ENCODE results near the gene LMTK3. TPM values are rescaled to one million over a fixed set of nuclear protein-coding genes. Genes with fewer than 3 reads are reported as not detected.
A peak's percentile ranks its signal among the peaks of the same experiment; 100 is the strongest.

LMTK3 gene
- polyA plus RNA-seq, 3 donors = 3.5 to 3.7 (median 3.7) TPM

DNA sequence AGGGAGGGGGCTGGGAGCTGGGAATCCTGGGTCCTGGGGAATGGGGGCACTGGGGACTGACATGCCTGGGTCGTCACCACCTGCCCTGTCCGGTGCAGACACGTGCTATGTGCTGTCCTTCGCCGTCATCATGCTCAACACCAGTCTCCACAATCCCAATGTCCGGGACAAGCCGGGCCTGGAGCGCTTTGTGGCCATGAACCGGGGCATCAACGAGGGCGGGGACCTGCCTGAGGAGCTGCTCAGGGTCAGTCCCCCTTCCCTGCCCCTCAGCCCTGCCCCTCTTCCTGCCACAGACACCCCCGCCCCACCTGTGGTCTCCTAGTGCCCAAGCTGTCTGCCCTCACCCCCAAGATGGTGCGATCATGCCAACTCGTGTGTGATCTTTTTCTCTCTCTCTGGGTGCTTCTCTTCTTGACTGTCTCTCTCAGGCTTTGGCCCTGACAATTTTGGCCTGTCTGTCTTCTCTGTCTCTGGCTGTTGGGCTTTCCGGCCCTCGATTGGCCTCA, 37.5 kb downstream of the LMTK3 start:
- DNase-seq = no peak

DNA sequence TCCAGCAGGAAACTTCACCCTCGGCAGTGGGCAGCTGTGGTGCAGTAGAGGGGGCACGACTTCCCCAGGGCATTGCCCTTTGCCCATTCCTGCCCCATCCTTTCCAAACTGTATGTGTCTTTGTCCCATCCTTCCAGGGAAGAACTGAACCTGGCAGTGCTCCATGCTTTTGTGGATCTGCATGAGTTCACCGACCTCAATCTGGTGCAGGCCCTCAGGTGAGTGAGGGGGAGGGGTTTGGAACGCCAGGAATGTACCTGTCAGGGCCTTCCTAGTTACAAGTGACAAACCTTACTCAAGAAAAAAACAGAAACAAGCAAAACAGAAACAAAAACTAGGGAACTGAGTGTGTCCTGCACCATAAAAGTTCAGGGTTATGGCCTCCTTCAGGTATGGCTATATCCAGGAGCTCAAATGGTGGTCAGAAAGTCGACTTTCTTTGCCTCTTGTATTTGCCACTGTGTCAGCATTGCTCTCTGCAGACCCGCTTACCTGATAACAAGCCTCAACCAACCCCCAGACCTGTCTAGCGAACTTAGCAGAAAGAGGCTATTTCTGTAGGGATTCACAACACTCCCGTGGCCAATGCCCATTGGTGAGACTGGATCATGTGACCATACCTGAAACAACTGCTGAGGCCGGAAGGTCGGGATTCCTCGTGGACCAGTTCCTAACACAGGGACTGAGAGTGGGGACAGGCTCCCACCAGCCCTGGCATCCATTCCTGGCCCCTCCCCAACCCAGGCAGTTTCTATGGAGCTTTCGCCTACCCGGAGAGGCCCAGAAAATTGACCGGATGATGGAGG, 38.3 kb downstream of the LMTK3 start:
- DNase-seq = no peak

DNA sequence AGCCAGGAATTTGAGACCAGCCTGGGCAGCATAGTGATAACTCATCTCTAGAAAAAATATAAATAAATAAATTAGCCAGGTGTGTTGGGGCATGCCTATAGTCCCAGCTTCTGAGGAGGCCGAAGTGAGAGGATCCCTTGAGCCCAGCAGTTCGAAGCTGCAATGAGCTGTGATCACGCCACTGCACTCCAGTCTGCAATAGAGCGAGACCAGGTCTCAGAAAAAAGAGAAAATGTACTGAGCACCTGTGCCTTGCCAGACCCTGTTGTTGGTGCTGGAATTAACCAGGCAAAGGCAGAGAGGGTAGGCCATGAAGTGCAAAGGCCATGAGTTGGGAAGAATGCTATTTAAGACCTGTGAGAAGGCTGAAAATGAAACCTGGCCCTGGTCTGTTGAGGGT, 39.8 kb downstream of the LMTK3 start:
- no peak for DNase-seq

DNA sequence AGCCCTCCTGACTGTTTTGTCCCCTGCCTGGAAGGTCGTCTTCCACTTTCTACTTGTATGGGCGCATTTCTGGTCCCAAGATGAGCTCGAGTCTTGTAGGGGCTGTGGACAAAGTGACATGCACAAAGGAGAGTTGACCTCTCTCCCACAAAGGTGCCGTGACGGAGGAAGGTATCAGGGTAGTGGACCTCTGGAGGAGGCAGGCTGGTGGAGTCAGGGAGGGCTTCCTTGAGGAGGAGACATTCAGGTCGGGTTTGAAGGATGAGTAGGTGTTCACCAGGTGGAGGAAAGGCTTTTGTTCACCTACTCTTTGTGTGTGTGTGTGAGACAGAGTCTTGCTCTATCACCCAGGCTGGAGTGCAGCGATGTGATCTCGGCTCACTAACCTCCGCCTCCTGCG, 40.8 kb downstream of the LMTK3 start:
- DNase-seq = no peak

DNA sequence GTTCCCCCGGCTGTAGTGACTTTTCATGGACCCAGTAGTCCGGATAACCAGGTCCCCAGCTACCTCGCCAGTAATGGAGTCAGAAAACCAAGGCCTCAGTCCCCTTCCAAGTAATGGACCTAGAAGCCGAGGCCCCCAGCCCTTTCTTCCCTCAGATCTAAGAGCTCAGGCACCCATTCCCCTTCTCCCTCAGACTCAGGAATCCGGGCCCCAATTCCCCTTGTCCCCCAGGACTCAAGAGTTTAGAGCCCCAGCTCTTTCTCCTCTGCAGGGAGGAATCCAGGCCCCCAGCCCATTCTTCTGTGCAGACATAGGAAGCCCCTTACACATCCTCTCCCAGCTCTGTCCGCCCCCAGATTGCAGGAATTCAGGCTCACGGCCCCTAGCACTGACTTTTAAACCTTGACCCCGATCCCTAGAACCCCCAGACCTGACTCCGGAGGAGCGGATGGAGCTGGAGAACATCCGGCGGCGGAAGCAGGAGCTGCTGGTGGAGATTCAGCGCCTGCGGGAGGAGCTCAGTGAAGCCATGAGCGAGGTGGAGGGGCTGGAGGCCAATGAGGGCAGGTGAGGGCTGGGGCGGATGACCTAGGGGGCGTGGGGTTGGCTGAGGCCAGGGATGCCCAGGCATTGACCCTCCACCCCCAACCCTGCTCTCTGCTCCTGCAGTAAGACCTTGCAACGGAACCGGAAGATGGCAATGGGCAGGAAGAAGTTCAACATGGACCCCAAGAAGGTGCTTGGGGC, 41.5 kb downstream of the LMTK3 start:
- no peak for DNase-seq

DNA sequence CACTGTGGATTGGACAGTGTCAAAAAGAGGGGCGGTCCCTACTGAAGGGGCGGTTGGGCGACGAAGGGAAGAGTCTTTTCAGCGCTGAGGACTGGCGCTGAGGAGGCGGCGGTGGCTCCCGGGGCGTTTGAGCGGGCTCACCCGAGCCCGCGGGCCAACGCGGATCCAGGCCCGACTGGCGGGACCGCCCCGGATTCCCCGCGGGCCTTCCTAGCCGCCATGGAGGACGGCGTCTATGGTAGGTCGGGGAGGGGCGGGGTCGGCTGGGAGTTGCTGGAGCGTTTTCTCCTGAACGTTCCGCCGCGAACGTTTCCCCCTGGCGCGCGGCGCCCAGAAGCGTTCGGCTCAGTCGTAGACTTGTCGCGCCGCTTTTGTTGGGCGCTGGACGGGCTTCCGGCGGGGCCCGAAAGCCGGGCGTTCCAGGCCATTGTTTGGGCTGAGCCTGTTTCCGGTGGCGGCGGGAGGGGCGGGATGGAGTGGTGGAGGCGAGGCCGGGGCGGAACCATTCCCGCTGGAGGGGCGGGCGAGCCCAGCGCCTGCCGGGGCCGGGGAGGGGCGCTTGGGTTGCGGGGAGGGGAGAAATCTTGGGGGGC, 42.2 kb downstream of the LMTK3 start, which contains the start of gene CYTH2:
TSS of gene CYTH2 (plus strand) at position 81 of the 593 bp plus-strand sequence. CDS start at position 220, 139 bp downstream.
- peak; percentile 75 for DNase-seq

DNA sequence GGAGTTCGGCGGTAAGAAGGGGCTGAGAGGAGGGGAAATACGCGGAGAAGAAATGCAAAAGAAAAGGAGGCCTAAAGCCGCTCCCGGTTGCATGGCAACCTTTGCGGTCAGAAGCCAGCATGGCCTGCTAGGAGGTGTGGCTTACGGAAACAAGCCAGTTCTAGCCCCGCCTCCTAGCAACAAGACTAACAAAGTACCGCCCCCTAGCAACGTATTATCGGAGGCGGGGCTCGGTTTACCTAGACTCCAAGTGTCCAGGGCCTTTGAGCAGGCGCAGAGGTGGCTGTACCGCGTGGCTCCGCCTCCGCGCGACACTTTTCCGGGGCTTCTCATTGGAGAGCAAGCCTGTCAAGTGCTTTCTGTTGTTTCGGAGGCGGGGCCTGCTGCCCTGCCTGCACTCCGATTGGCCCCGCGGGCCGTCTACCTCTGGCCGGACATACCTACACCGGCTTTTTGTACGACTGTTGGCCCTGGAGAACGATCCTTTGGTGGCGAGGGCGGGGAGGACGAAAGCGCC, 42.8 kb downstream of the LMTK3 start:
- peak; percentile 100 for DNase-seq

DNA sequence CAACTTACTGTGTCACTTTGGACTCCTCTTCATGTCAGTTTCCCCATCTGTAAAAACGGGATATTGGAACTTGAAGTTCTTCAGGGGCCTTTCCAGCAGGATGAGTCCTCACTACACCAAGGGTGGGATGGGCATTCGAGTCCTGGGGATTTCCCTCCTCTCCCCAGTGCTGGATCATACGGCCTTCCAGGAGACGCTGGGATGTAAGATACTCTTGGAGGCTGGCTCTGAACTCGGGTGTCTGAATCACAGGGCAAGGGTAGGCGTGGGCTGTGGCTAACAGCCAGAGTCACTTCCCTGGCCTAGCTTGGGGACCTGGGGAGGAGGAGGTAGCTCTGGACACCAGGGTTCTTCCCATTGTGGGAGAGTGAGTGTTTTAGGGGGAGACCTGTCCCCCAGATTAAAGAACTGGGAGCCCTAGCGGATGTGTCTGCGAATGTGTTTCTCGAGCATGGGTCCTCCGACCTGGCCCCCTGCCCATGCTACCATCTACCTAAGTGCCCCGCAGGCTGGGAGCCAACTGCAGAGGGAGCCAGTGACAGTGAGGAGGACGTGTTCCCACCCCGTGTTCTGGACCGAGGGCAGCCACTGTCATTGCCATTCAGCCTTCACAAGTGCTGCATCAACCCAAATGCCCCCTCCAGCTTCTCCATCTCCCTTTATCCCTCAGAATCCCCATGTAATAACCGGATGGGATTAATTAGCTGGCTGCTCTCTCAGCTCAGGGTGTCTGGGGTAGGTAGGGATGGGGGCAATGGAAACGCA, 44.9 kb downstream of the LMTK3 start:
- no peak for DNase-seq

DNA sequence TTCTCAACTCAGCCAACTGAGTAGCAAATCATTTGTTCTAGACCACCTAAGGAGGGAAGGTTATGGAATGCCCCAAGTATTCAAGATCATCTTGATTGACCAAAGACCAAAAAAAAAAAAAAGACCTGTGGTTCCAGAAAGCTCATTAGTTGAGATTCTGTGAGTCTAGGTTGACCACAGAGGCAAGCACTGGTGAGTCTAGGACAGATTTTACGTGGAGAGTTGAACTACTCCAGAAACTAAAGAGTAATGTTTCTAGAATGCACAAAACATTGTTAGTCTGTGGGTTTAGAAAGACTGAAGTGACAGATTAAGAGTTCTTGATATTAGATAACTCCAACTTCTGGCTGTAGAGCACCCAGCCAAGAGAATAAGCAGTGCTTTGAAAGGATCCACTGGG, 46.4 kb downstream of the LMTK3 start:
- no peak for DNase-seq

DNA sequence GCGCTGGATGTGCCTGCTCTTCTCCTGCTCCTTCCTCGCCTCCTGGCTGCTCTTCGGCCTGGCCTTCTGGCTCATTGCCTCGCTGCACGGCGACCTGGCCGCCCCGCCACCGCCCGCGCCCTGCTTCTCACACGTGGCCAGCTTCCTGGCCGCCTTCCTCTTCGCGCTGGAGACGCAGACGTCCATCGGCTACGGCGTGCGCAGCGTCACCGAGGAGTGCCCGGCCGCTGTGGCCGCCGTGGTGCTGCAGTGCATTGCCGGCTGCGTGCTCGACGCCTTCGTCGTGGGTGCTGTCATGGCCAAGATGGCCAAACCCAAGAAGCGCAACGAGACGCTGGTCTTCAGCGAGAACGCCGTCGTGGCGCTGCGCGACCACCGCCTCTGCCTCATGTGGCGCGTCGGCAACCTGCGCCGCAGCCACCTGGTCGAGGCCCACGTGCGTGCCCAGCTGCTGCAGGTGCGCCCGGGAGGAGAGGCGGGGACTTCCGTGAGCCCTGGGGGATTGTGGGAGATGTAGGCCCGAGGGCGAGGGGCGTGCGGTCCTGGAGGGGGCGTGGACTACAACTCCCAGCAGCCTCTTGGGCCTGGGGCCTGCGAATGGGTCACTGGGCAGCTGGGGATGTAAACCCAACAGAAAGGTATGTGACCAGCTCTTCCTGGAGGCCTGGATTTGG, 49.5 kb downstream of the LMTK3 start:
- DNase-seq = no peak

DNA sequence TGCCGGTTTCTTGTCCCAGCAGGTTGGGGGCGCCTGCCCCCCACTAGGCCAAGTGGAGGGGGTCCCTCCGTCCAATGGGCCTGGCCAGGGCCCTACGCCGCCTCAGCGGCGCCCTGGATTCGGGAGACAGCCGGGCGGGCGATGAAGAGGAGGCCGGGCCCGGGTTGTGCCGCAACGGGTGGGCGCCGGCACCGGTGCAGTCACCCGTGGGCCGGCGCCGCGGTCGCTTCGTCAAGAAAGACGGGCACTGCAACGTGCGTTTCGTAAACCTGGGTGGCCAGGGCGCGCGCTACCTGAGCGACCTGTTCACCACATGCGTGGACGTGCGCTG, 50.0 kb downstream of the LMTK3 start:
- DNase-seq = no peak

DNA sequence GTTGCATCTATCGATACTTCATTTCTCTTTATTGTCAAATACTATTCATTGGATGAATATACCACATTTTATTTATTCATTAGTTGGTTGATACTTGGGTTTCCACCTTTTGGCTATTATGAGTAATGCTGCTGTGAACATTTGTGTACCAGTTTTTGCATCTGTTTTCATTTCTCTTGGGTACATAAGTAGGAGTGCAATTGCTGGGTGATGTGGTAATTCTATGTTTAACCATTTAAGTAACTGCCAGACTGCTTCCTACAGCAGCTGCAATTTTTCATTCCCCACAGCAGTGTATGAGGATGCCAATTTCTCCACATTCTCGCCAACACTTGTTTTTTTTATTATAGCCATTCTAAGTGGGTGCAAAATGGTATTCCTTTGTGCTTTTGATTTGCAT, 53.6 kb downstream of the LMTK3 start:
- DNase-seq = no peak

DNA sequence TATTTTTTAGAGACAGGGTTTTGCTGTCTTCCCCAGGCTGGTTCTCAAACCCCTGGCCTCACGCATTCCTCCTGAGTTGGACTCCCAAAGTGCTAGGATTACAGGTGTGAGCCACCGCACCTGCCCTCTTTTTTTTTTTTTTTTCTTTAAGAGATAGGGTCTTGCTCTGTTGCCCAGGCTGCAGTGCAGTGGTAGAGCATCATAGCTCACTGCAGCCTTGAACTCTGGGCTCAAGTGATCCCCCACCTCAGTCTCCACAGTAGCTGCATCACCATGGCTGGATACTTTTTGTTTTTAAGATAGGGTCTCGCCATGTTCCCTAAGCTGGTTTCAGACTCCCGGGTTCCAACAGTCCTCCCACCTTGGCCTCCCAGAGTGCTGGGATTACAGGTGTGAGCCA, 54.8 kb downstream of the LMTK3 start:
- no peak for DNase-seq

DNA sequence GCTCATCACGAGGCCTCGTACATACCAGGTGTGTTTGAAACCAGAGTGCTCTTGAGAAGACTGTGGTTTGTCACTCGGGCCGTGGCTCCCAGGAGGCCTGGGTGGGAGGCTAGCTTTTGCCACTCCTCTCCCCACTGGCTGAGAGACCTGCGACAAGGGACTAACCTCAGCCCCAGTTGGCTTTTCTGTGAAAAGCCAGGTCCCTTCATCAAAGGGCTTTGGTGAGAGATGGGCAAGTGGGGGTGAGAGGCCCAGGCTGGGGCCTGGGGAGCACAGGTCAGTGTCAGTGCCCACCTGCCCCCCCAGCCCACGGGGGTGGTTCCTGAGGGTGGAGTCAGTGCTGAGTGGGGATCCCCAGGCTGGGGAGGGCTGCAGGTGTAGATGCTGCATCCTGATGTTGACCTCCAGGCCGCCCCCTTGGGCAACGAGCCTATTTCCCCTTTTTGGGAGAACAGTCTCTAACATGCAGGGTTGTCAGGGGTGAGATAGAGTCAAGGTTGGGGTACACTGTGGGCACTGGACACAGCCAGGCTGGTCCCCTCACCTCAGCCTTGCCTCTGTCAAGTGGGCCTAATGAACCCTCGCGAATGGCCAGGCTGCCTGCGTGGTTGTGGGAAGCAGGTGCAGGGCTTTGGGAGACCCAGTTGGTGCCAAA, 55.6 kb downstream of the LMTK3 start:
- no peak for DNase-seq

DNA sequence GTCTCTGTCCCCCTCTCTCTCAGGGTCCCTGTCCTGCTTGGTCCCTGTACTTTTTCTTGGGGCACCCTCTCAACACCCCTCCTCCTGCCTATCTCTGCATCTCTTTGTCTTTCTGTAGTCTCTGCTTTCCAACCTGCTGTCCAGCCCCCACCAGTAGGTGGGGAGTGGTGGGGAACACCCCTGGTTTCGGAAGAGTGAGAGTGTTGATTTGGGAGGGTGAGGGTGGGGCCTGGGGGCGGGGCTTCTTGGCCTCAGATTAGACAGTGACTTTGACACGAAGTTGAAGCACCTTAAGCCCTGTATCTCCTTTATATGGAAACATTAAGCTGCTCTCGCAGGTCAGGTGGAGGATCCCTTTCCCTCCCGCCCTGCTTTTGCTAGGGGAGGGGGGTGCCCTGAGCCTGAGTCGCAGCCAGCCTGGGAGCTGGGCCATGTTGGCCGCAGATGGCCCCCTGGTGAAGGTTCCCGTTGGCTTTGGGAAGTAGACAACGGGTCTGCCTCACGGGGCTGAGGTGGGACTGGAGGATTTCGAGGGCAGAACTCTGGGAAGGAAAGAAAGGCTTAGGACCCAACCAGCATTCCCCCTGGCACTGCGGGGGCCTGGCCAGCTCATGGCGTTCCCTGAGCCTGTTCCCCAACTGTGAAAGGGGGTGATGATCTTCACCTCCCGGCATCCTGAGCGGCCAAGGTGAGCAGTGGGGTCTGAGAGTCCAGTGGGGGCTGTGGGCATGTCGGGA, 56.3 kb downstream of the LMTK3 start, which contains the start of gene KCNJ14:
TSS of gene KCNJ14 (plus strand) at position 404 of the 737 bp plus-strand sequence. CDS start 6,151 bp downstream, outside the sequence.
- DNase-seq = no peak

DNA sequence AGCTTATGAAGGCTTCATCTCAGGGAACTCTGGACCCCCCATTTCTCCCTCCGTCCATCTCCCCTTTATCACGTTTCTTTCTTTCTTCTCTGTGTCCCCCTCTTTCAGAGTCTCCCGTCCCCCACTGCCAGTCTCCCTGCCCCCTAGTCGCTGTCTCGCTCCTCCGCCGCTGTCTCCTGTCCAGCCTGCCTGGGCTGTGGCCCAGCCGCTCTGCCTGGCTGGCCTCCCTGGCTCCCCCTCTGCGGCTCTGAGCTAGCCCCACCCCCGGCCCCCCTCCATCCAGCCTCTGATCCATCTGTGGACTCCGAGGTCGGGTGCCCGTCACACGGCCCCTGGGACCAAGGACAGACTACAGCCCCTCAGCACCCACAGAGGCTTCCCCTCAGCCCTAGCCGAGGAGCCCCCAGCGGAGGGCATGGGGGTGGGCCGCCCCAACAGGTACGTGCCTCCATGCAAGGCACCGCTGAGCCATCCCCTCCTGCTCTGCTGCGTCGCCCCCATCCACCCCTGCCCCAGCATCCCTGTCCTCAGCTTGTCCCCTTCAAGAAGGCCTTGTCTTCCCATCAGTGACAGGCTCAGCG, 57.4 kb downstream of the LMTK3 start:
- DNase-seq = no peak

DNA sequence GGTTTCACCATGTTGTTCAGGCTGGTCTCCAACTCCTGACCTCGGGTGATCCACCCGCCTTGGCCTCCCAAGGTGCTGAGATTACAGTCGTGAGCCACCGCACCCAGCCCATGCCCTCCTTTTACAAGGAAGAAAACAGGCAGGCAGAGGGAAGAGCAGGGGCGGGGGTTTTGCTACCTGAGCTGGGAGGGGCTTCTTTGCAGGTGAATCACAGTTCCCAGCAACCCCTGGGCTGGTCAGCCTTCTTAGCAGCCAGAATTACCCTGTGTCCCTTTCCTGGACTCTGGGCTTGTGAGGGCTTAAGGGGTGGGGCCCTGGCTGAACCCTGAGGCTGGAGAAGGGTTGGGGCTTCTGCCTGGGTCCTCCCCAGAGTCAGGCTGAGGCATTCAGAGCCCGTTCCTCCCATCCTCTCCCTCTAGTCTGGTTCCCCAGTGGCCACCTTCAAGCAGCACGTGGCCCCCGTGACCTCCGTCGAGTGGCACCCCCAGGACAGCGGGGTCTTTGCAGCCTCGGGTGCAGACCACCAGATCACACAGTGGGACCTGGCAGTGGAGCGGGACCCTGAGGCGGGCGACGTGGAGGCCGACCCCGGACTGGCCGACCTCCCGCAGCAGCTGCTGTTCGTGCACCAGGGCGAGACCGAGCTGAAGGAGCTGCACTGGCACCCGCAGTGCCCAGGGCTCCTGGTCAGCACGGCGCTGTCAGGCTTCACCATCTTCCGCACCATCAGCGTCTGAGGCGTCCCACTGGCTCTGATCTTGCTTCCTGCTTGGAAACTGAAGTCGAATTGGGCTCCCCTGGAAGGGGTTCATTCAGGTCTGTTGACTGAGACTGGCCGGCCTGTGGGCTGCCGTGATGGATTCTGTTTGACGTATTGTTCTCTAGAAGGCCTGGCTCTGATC, 59.1 kb downstream of the LMTK3 start:
- no peak for DNase-seq

DNA sequence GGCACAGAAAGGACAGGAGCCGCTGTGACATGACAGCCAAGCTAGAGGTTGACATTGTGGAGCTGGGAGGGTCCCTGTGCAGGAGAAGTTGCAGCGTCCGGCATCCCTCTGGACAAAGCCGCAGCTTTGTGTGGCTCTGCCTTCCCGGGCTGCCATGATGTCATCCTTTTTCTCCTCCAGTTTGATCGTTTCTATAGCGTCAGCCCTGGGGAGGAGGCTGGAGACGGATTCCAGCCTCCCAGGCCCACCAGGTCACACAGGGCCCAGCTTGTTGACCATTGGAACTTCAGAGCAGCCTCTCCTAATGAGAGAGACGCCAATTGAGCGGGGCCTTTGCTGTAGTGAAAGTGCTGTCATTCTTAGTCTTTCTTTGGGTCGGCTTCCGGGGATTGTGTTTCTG, 60.0 kb downstream of the LMTK3 start:
- DNase-seq = no peak
